Astrocyte (in vitro differentiated cells and primary cell): ENCODE measurements around the gene SERPINH1. TPM values are rescaled to one million over a fixed set of nuclear protein-coding genes. Genes with fewer than 3 reads are reported as not detected.

Experiments used
- DNase-seq: peaks from one replicate; pipeline ENCODE4 v3.0.0-alpha.2; 2010; ENCODE audit warnings: low read depth
- FAIRE-seq: peaks from 2 replicates; lab custom pipeline; 2011; peaks lifted over from hg19 to GRCh38; lab: Jason Lieb, UNC
- H2AFZ ChIP-seq: 2 replicates; pipeline ENCODE4 v1.6.0; 2012; ENCODE audit warnings: low read depth, low read length, inconsistent platforms
- H3K27ac ChIP-seq: 2 replicates; pipeline ENCODE4 v1.5.1; 2011; ENCODE audit warnings: low read depth, low read length, inconsistent platforms
- H3K27me3 ChIP-seq: 2 replicates; pipeline ENCODE4 v1.6.0; 2011; ENCODE audit warnings: low read length, inconsistent platforms; ENCODE audit not compliant: insufficient read depth
- H3K36me3 ChIP-seq: 2 replicates; pipeline ENCODE4 v1.5.1; 2011; ENCODE audit warnings: low read length, inconsistent platforms; ENCODE audit not compliant: insufficient read depth
- H3K4me1 ChIP-seq: 2 replicates; pipeline ENCODE4 v1.5.1; 2011; ENCODE audit warnings: low read length, inconsistent platforms; ENCODE audit not compliant: insufficient read depth
- H3K4me2 ChIP-seq: 2 replicates; pipeline ENCODE4 v1.6.0; 2012; ENCODE audit warnings: low read length, inconsistent platforms
- H3K4me3 ChIP-seq: 2 replicates; pipeline ENCODE4 v1.5.1; 2011; ENCODE audit warnings: low read depth, mild to moderate bottlenecking, low read length, inconsistent platforms; ENCODE audit not compliant: insufficient read depth
- H3K79me2 ChIP-seq: 2 replicates; pipeline ENCODE4 v1.6.0; 2012; ENCODE audit warnings: mild to moderate bottlenecking, low read length, inconsistent platforms; ENCODE audit not compliant: insufficient read depth
- H3K9ac ChIP-seq: 2 replicates; pipeline ENCODE4 v1.6.0; 2012; ENCODE audit warnings: mild to moderate bottlenecking, low read length, inconsistent platforms
- H3K9me3 ChIP-seq: 2 replicates; pipeline ENCODE4 v1.5.1; 2012; ENCODE audit warnings: low read depth, mild to moderate bottlenecking, low read length, inconsistent platforms; ENCODE audit not compliant: insufficient read depth
- H4K20me1 ChIP-seq: 2 replicates; pipeline ENCODE4 v1.6.0; 2012; ENCODE audit warnings: low read length, inconsistent platforms; ENCODE audit not compliant: insufficient read depth
- H3K27ac Mint-ChIP-seq: one replicate; pipeline ENCODE4 v1.8.0; 2021; ENCODE audit warnings: mild to moderate bottlenecking, mixed read lengths; ENCODE audit not compliant: unreplicated experiment
- H3K27me3 Mint-ChIP-seq: one replicate; pipeline ENCODE4 v1.8.0; 2021; ENCODE audit warnings: low read depth, mixed read lengths; ENCODE audit not compliant: unreplicated experiment
- H3K36me3 Mint-ChIP-seq: one replicate; pipeline ENCODE4 v1.8.0; 2021; ENCODE audit warnings: low read depth, mixed read lengths; ENCODE audit not compliant: unreplicated experiment
- H3K4me1 Mint-ChIP-seq: one replicate; pipeline ENCODE4 v1.8.0; 2021; ENCODE audit warnings: low read depth, mixed read lengths; ENCODE audit not compliant: unreplicated experiment
- H3K4me3 Mint-ChIP-seq: one replicate; pipeline ENCODE4 v1.8.0; 2021; ENCODE audit warnings: mild to moderate bottlenecking, moderate library complexity, mixed read lengths; ENCODE audit not compliant: unreplicated experiment
- H3K9me3 Mint-ChIP-seq: one replicate; pipeline ENCODE4 v1.8.0; 2021; ENCODE audit warnings: mild to moderate bottlenecking, mixed read lengths; ENCODE audit not compliant: unreplicated experiment
- EZH2 ChIP-seq: IDR thresholded peaks from 2 replicates; pipeline ENCODE4 v1.6.1; 2012; ENCODE audit warnings: mild to moderate bottlenecking, low read length, inconsistent platforms; ENCODE audit not compliant: insufficient read depth
- total RNA-seq: library from RNA; stranded (reverse); gene quantifications from 2 replicates; pipeline ENCODE4 v1.2.1, GENCODE V29; 2021
- TF ChIP-seq, protein P1 (sequence below): IDR thresholded peaks from 2 replicates; pipeline ENCODE4 v1.5.1; 2011; ENCODE audit warnings: low read depth, mild to moderate bottlenecking, inconsistent platforms, low read length, moderate library complexity; ENCODE audit not compliant: insufficient read depth

SERPINH1 gene
- total RNA-seq, 1 donor from 2014 or later: 768 TPM

DNA sequence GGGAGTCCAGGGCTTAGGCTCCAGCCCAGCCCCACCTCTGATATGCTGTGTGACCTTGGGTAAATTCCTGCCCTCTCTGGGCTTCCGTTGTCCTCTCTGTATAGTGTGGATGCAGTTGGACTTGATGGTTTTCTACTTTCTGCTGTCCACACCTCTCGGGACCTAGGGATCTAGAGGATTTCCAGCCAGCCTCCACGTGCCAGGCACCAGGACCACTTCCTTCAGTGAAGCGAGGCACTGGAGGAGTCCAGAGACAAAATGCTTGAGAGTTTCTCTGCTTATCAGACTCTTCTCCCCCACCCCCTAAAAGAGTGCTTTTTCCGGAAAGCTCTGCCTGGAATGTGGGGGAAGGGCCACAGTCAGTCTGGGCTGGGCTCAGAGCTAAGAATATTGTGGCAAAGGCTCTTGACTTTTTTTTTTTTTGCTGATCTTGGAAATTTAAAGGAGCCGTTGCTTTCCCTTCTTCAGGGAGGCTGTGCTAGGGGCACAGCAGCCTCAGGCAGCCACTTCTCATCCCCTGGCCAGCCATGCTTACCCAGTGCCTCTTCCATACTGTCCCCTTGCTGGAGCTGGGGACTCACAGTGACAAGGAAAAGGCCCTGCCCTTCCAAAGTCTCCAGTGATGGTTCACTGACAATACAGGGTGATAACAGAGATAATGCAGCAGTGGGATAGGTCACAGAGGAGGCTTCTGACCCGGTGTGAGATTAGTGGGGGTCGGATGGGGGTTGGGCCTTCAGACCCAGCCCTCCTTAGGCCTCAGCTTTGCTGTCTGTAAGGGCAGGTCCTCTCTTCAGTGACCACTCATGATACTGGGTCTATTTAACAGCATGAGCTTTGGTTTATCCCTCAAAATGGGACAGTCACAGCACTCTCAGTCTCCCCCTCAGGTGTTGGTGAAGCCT is 2.9 kb upstream of the SERPINH1 start:
- TF ChIP-seq, protein P1, sequence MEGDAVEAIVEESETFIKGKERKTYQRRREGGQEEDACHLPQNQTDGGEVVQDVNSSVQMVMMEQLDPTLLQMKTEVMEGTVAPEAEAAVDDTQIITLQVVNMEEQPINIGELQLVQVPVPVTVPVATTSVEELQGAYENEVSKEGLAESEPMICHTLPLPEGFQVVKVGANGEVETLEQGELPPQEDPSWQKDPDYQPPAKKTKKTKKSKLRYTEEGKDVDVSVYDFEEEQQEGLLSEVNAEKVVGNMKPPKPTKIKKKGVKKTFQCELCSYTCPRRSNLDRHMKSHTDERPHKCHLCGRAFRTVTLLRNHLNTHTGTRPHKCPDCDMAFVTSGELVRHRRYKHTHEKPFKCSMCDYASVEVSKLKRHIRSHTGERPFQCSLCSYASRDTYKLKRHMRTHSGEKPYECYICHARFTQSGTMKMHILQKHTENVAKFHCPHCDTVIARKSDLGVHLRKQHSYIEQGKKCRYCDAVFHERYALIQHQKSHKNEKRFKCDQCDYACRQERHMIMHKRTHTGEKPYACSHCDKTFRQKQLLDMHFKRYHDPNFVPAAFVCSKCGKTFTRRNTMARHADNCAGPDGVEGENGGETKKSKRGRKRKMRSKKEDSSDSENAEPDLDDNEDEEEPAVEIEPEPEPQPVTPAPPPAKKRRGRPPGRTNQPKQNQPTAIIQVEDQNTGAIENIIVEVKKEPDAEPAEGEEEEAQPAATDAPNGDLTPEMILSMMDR: no peak
- TF ChIP-seq EZH2: no peak
- DNase-seq: peak; percentile 79
- H3K4me1 ChIP-seq: peaks cover 51% of the 10 kb centered on the region
- H3K4me3 ChIP-seq: peak overlapping the region; percentile 3
- FAIRE-seq: no peak
- H3K9ac ChIP-seq: peak overlapping the region; percentile 58
- no peaks in the 10 kb centered on the region for H3K36me3 ChIP-seq
- peak overlapping the region; percentile 49 for H2AFZ ChIP-seq
- H3K27ac Mint-ChIP-seq: peak overlapping the region; percentile 85
- H3K27ac ChIP-seq: peak overlapping the region; percentile 71
- H3K27me3 ChIP-seq: no peaks in the 10 kb centered on the region
- H3K4me3 Mint-ChIP-seq: peak overlapping the region; percentile 41
- H3K79me2 ChIP-seq: peaks cover 25% of the 10 kb centered on the region
- peaks cover 8% of the 10 kb centered on the region for H3K36me3 Mint-ChIP-seq
- H3K4me1 Mint-ChIP-seq: peaks cover 43% of the 10 kb centered on the region
- no peaks in the 10 kb centered on the region for H3K9me3 ChIP-seq
- H3K4me2 ChIP-seq: peak overlapping the region; percentile 56
- peaks cover 13% of the 10 kb centered on the region for H4K20me1 ChIP-seq
- no peaks in the 10 kb centered on the region for H3K9me3 Mint-ChIP-seq
- no peaks in the 10 kb centered on the region for H3K27me3 Mint-ChIP-seq

DNA sequence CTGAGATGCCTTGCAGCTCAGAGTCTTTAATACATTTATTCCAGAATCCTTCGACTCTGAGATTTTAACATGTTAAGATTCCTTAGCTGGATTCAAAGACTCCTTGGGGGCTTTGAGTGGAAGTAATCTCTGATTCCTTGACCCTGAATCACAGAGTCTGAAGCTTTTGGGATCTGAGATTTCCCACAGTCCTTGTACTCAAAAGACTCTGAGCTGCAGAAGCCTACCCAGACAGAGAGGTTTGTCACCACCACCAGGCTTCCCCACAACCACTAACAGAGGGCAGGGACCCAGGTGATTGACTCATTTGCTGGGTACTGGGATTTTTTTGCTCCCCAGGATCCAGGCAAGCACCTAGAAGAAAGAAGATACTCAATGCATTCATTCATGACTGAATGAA is 1.4 kb upstream of the SERPINH1 start:
- H3K4me1 Mint-ChIP-seq: peaks cover 45% of the 10 kb centered on the region
- DNase-seq (peak; percentile 63), FAIRE-seq (no peak)
- peaks cover 9% of the 10 kb centered on the region for H3K36me3 Mint-ChIP-seq
- H3K4me2 ChIP-seq: peak overlapping the region; percentile 100
- peaks cover 28% of the 10 kb centered on the region for H4K20me1 ChIP-seq
- H3K79me2 ChIP-seq: peaks cover 40% of the 10 kb centered on the region
- no peaks in the 10 kb centered on the region for H3K27me3 Mint-ChIP-seq
- H3K27me3 ChIP-seq: no peaks in the 10 kb centered on the region
- no peak overlapping the region for H3K4me3 ChIP-seq
- H3K4me3 Mint-ChIP-seq: peak overlapping the region; percentile 99
- peaks cover 56% of the 10 kb centered on the region for H3K4me1 ChIP-seq
- TF ChIP-seq EZH2: no peak
- TF ChIP-seq, protein P1: no peak
- H3K27ac ChIP-seq: peak overlapping the region; percentile 38
- no peaks in the 10 kb centered on the region for H3K36me3 ChIP-seq
- H3K27ac Mint-ChIP-seq: peak overlapping the region; percentile 75
- no peak overlapping the region for H2AFZ ChIP-seq
- H3K9ac ChIP-seq: peak overlapping the region; percentile 100
- H3K9me3 Mint-ChIP-seq: no peaks in the 10 kb centered on the region
- H3K9me3 ChIP-seq: no peaks in the 10 kb centered on the region
